GM18507 (cell line): ENCODE measurements around the gene KCNB1.

Experiments used
- DNase-seq: peaks from one replicate; pipeline ENCODE4 v3.0.0; 2011; ENCODE audit warnings: low read depth; ENCODE audit not compliant: insufficient read length; ENCODE audit errors: extremely low spot score
- FAIRE-seq: peaks from 2 replicates; lab custom pipeline; 2011; peaks lifted over from hg19 to GRCh38; lab: Jason Lieb, UNC

Gene KCNB1

DNA sequence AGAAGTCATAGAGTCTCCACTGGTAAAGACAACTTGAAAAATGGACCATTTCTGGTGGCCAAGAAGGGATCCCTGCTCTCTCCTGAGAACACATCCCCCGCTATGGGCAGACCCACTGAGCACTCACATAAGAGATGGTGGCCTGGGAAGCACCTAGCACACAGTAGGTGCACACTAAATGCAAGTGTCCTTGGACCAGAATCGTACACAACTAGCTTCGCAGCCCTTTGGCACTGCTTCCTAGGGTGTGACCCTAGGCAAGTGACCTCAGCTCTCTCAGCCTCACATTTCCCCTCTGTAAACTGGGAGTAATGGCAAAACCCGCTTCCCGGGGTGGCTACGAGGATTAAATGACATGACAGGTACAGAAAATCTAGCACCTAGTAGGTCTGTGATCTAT is 35.1 kb downstream of the KCNB1 start:
- FAIRE-seq: no peak
- DNase-seq: no peak

- FAIRE-seq (no peak), DNase-seq (no peak)
These were observed 35.7 kb downstream of the KCNB1 start for GRCh38 chr20:49446808-49447207.

GRCh38 chr20:49446080-49446479 is 36.4 kb downstream of the KCNB1 start:
- DNase-seq: no peak
- FAIRE-seq: no peak

DNA sequence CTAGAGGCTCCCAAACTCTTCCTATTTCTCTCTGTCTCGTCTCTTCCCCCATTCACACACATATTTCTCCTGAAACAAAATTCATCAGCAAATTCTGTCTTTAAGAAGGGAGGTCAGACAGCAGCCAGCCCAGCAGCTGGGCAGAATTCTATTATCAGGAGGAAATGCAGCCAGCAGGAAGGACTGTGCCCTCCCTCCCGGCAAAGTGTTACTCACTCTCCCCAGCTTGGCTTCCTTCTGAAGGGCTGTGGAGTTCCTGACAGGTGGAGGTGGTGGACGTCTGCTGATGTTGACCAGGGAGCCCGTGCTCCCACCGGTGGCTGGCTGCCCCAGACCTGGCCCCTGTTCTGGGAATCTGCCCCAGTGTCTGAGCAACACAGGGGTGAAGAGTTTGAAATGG is 37.3 kb downstream of the KCNB1 start:
- no peak for DNase-seq
- no peak for FAIRE-seq

DNA sequence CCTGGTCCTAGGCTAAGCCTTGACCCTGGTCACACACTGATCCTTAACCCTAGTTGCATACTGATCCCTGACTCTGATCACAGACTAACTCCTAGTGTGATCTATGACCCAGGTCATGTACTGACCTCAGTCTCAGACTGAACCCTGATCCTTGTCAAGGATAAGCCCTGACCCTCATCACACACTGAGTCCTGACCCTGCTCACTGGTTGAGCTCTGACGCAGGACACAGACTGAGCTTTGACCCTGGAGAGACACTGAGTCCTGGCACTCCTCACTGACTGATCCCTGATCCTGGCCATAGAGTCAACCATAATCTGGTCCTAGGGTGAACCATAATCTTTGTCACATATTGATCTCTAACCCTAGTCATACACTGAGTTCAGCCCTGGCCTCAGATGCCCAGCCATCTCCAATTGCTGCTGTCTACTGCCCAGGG is 37.9 kb downstream of the KCNB1 start:
- DNase-seq (no peak), FAIRE-seq (no peak)

DNA sequence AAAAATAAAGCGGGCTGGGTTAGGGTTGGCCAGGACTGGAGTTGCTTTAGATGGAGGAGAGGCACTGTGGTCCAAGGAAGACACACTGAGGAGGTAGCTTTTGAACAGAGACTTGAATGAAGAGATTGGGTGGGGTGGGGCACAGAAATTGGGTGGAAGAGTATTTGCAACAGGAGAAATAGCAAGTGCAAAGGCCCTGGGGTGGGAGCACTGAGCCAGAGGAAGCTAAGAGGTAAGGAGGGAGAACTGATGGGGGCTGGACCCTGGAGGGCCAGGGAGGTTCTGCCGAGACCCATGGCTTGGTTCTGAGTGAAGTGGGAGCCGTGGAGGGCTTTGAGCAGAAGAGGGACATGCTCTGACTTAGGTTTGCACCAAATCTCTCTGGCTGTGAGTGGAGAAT is 45.4 kb downstream of the KCNB1 start:
- DNase-seq (no peak), FAIRE-seq (no peak)

GRCh38 chr20:49435639-49436038 is 46.8 kb downstream of the KCNB1 start:
- no peak for DNase-seq
- no peak for FAIRE-seq

DNA sequence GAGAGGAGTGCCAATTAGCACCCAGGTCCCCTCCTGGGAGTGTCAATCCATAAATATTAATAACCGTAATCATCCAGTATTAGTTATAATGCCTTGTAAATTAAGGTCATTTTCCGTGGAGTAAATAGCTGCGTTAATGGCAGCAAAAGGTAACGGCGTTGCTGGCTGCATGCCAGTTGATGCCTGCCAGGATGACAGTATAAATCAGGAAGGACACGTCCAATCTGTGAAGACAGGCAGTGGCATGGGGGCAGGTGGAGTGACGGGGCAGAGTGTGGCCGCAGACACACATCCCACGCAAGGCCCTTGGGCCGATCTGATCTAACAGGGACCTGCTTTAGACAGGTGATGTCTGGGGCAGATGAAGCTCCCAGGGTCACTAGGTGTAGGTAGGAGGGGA is 49.1 kb downstream of the KCNB1 start:
- no peak for FAIRE-seq
- DNase-seq: no peak

GRCh38 chr20:49432550-49432949 is 49.9 kb downstream of the KCNB1 start:
- no peak for DNase-seq
- FAIRE-seq: no peak

DNA sequence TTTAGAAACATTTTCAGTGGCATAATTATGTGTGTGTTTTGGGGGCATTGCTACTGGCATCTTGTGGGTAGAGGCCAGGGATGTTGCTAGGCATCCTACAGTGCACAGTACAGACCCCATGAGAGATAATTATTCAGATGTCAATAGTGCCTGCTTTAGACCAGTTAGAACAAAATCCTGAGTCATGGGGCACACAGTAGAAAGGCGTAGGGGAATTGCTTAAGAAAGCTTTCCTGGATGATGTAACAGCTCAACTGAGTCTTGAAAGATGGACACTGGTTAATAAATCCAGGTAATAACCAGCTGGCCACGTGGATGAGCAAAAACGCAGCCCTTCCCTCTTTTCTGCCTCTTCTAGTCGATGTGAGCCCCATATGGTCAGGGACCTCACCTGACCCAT is 51.1 kb downstream of the KCNB1 start:
- DNase-seq (no peak), FAIRE-seq (no peak)

DNA sequence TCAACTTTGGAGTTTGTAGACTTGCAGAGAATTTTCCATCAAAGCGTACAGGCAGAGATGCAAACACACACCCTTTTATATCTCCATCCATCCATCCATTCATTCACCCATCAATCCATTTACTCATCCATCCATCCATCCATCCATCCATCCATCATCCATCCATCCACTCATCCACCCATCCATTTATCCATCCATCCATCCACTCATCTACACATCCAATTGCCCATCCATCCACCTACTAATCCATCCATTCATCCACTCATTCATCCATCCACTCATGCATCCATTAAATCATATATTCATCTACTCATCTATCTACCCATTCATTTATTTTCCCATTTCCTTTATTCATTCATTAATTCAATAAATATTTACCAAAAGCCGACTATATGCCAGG is 52.1 kb downstream of the KCNB1 start:
- FAIRE-seq (no peak), DNase-seq (no peak)

DNA sequence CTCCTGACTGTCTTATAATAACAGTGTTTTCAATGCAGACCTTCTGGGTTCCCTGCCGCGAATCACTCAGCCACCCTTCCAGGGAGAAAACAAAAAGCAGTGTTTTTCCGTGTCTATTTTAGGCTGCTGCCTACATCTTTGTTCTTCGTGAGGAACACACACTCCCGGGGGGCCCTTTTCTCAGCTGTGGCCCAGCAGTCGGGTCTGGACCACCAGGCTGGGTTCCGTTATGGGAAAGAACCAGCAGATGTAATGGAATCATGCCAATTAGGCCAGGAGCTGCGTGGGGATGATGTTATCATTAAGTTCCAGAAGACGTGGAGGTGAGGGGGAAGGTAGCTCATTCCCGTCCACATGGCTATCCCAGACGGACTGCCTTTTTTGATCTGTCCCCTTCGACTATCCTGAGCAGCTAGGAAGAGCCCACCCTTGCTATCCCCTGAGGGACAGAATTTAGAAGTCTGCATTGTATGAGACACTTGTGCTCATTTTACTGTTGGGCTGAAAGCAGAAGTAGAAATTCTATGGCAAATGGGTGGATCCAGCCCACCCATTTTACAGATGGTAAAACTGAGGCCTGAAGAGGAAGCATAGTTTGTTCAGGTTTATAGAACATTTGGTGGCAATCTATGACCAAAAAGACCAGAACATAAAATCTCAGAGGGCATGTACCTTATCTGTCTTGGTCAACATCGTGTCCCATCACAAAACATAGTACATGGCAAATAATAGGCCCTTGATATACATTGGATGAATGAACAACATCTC is 54.5 kb downstream of the KCNB1 start:
- FAIRE-seq: no peak

DNA sequence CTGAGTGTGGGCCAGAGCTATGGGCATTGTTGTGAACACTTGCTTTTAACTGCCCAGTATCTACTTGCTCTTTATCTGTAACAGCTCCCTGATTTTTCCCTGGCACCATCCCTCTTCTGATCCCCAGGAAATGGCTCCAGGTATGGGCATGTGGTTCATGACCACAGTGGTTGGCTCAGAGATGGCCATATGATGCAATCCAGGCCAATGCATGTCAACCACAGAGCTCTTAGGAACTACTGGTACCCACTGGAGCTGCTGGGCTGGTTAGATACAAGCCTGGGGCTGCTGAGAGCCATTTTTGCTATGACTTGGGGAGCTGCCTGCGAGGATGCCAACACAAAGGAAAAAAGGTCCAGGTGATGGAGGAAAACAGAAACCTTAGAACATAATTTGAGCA is 55.6 kb downstream of the KCNB1 start:
- no peak for DNase-seq
- no peak for FAIRE-seq

More for the DNA sequence above, 54.5 kb downstream of the KCNB1 start:
- DNase-seq: no peak

DNA sequence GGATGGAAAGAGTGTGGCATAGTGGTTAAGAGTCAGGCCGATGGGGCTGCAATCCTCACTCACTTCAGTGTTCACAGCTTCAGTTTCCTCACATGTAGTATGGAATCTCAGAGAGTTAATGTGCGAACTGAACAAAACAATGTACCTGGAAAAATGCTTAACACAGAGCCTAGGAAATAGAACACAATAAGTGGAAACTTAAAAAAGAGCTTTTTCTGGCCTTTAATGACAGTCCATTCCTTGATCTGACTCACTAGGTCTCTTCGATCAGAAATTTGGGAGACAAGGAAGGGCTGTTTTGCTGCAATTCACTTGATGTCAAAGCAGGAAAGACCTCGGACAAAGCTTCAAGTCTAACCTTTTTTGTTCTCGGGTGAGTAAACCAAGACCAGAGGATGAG is 56.1 kb downstream of the KCNB1 start:
- DNase-seq (no peak), FAIRE-seq (no peak)

- DNase-seq (no peak), FAIRE-seq (no peak)
These were observed 57.9 kb downstream of the KCNB1 start for GRCh38 chr20:49424536-49424935.

DNA sequence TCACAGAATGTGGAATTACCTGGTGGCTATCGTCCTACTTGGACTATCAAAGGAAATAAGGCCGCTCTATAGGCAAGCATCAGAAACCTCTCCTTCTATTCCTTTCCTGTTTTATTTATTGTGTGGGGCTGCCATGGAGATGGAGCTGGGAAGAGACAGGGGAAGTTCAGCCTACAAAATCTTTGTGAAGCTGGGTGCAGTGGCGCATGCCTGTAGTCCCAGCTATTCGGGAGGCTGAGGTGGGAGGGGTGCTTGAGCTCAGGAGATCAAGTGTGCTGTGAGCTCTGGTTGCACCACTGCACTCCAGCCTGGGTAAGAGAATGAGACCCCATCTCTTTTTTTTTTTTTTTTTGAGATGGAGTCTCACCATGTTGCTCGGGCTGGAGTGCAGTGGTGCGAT is 60.3 kb downstream of the KCNB1 start:
- no peak for FAIRE-seq
- no peak for DNase-seq

GRCh38 chr20:49420811-49421295 is 61.6 kb downstream of the KCNB1 start:
- no peak for DNase-seq
- no peak for FAIRE-seq

GRCh38 chr20:49420292-49420691 is 62.2 kb downstream of the KCNB1 start:
- no peak for DNase-seq
- FAIRE-seq: no peak

DNA sequence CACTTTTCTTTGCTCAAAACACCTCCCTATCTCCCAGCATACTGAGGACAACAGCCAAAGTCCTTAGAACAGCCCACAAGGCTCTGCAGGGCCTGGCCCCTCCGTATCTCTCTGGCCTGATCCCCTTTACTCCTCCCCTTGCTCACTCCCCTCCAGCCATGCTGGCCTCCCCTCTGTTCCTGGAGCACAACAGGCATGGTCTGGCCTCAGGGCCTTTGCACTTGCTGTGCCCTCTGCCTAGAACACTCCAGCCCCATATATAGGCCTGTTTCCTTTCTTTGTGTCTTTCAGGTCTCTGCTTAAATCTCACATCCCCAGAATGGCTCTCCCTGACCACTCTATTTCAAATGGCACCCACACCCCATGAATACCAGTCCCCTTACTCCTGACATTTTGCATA is 62.7 kb downstream of the KCNB1 start:
- FAIRE-seq (no peak), DNase-seq (no peak)

GRCh38 chr20:49418809-49419208 is 63.7 kb downstream of the KCNB1 start:
- FAIRE-seq: no peak

DNA sequence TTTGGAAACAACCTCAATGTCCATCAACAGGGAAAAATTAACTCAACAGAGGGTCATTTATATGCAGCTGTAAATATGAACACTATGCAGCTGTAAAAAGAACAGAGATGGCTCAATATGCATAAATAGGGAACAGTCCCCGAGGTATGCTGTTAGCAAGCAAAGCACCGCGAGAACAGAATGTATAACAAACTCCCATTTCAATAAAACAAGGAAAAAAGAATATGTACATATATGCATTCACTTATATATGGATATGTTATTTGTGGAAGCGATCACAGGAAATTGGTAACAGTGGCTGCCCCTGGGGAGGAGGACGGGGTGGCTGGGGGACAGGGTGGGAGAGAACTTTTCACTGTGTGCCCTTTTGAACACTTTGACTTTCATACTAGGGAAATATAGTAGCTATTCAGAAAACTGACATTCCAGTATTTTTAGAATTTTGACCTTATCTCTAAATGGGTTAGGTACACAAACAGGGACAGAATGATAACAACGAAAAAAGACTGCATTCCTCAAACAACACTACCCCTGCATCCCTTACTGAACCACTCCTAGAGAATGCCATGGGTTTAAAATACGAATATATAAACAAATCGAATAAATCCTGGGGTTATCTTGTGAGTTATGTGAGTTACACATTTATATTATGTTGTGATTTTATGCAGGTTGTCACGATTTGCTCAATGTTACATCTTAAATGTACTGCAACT is 64.5 kb downstream of the KCNB1 start:
- FAIRE-seq: no peak
- DNase-seq: no peak

More at GRCh38 chr20:49418809-49419208, 63.7 kb downstream of the KCNB1 start:
- no peak for DNase-seq
